ENCODE measurements around the gene MED12L. TPM values are rescaled to one million over a fixed set of nuclear protein-coding genes. Genes with fewer than 3 reads are reported as not detected.

MED12L gene
- total and polyA plus RNA-seq, 2 experiments from 2014 or later = 0.07 to 2.7 TPM

DNA sequence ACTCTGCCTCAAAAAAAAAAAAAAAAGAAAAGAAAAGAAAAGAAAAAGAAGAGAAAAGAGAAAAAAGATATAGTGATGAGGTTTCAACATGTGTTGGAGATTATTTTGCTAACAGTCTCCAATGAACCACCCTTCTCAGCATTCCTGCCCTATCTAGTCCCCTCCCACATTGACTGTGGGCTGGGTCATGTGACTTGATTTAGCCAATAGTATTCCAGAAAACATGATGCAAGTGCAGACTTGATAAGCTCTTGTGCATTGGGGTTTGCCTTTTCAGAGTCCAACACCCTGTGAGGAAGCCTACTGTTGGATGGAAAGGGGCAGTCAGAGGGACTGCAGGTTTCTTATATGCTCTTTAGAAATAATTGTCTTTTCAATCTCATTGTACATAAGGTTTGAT lies 37.8 kb upstream of the MED12L start:
- DNase-seq (ENCODE audit: low spot score) = peak; percentile 14
- H3K9me2 ChIP-seq (replicated peaks; ENCODE audit: insufficient read depth) = no peaks in the 10 kb centered on the region
- H3K79me2 ChIP-seq = no peaks in the 10 kb centered on the region
- no peak overlapping the region for H3K4me3 ChIP-seq
- no peak overlapping the region for H3K4me2 ChIP-seq
- no peaks in the 10 kb centered on the region for H3K27me3 ChIP-seq
- TF ChIP-seq EZH2 (IDR thresholded peaks at IDR 0.05; ENCODE audit: borderline replicate concordance) = no peak
- TF ChIP-seq EZH2phosphoT487 (IDR thresholded peaks at IDR 0.05; ENCODE audit: low read depth, severe bottlenecking, unreplicated experiment) = no peak
- TF ChIP-seq, protein P1, sequence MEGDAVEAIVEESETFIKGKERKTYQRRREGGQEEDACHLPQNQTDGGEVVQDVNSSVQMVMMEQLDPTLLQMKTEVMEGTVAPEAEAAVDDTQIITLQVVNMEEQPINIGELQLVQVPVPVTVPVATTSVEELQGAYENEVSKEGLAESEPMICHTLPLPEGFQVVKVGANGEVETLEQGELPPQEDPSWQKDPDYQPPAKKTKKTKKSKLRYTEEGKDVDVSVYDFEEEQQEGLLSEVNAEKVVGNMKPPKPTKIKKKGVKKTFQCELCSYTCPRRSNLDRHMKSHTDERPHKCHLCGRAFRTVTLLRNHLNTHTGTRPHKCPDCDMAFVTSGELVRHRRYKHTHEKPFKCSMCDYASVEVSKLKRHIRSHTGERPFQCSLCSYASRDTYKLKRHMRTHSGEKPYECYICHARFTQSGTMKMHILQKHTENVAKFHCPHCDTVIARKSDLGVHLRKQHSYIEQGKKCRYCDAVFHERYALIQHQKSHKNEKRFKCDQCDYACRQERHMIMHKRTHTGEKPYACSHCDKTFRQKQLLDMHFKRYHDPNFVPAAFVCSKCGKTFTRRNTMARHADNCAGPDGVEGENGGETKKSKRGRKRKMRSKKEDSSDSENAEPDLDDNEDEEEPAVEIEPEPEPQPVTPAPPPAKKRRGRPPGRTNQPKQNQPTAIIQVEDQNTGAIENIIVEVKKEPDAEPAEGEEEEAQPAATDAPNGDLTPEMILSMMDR (IDR thresholded peaks at IDR 0.05; ENCODE audit: poor library complexity) = no peak
- H4K20me1 ChIP-seq (ENCODE audit: insufficient read depth, poor library complexity, severe bottlenecking) = no peaks in the 10 kb centered on the region
- H3K27ac ChIP-seq = no peak overlapping the region
- H3K4me1 ChIP-seq (ENCODE audit: insufficient read depth) = no peaks in the 10 kb centered on the region
- H3K36me3 ChIP-seq (replicated peaks; ENCODE audit: insufficient read depth, low read depth) = no peaks in the 10 kb centered on the region
- no peaks in the 10 kb centered on the region for H3K9me3 ChIP-seq (ENCODE audit: low read depth)
- no peak overlapping the region for H2AFZ ChIP-seq

GRCh38 chr3:151051533-151051932 lies 33.9 kb upstream of the MED12L start:
- Histone ChIP-seq H3K4me2 (no peak overlapping the region), H2AFZ (no peak overlapping the region), H4K20me1 (ENCODE audit: insufficient read depth, poor library complexity, severe bottlenecking) (no peaks in the 10 kb centered on the region), H3K4me1 (ENCODE audit: insufficient read depth) (no peaks in the 10 kb centered on the region), H3K9me3 (ENCODE audit: low read depth) (no peaks in the 10 kb centered on the region), H3K27ac (no peak overlapping the region), H3K9me2 (replicated peaks; ENCODE audit: insufficient read depth) (no peaks in the 10 kb centered on the region), H3K27me3 (no peaks in the 10 kb centered on the region), H3K36me3 (replicated peaks; ENCODE audit: insufficient read depth, low read depth) (no peaks in the 10 kb centered on the region), H3K4me3 (no peak overlapping the region), H3K79me2 (no peaks in the 10 kb centered on the region)
- TF ChIP-seq, protein P1 (IDR thresholded peaks at IDR 0.05; ENCODE audit: poor library complexity) = no peak
- TF ChIP-seq EZH2phosphoT487 (IDR thresholded peaks at IDR 0.05; ENCODE audit: low read depth, severe bottlenecking, unreplicated experiment) (no peak), EZH2 (IDR thresholded peaks at IDR 0.05; ENCODE audit: borderline replicate concordance) (no peak)
- DNase-seq (ENCODE audit: low spot score) = no peak
- 100% methylated on average over 1 of the region's 1 CpG for WGBS (ENCODE audit: low lambda C conversion rate, missing lambda C conversion rate)

DNA sequence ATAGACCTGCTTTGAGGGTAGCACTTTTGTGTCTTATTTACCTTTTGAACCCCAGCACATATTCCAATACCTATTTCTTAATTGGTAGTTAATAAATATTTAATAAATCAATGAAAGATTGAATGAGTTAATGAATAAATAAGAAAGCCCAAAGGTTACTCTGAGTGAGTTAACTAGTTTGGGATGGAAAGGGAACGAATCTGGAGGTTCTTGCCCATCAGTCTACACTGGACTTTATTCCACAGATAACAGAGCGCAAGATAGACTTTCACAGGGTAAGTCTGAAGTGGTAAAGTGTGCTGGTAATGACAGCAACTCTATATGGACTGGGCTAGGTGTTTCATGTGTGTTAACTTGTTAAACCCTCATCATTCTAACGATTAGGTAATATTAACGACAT lies 33.1 kb upstream of the MED12L start:
- Histone ChIP-seq H3K36me3 (replicated peaks; ENCODE audit: insufficient read depth, low read depth) (no peaks in the 10 kb centered on the region), H2AFZ (no peak overlapping the region), H3K4me2 (no peak overlapping the region), H4K20me1 (ENCODE audit: insufficient read depth, poor library complexity, severe bottlenecking) (no peaks in the 10 kb centered on the region), H3K9me3 (ENCODE audit: low read depth) (no peaks in the 10 kb centered on the region), H3K4me1 (ENCODE audit: insufficient read depth) (no peaks in the 10 kb centered on the region), H3K79me2 (no peaks in the 10 kb centered on the region), H3K4me3 (no peak overlapping the region), H3K9me2 (replicated peaks; ENCODE audit: insufficient read depth) (no peaks in the 10 kb centered on the region), H3K27me3 (no peaks in the 10 kb centered on the region), H3K27ac (no peak overlapping the region)
- WGBS (ENCODE audit: low lambda C conversion rate, missing lambda C conversion rate) = 86% methylated on average over 4 of the region's 4 CpGs
- no peak for DNase-seq (ENCODE audit: low spot score)
- no peak for TF ChIP-seq EZH2 (IDR thresholded peaks at IDR 0.05; ENCODE audit: borderline replicate concordance)

DNA sequence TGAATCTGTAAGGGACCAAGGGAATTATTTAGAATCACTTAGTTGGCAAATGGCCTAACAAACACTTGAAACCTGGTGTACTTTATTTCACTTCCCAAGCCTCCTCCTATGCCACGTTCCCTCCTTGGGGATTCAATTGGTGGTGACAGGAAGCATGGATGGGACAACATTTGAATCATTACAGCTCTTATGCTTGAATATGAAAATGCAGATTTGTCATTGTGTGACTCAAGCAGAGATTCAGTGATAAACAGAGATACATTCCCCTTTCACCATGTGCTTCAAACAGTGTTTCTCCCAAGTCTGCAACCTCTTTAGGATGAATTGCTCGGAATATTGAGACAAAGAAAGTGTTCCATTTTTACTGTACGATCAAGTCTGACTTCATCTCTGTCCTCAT lies 32.7 kb upstream of the MED12L start:
- Histone ChIP-seq H3K27me3 (no peaks in the 10 kb centered on the region), H3K9me2 (replicated peaks; ENCODE audit: insufficient read depth) (no peaks in the 10 kb centered on the region), H3K4me1 (ENCODE audit: insufficient read depth) (no peaks in the 10 kb centered on the region), H3K36me3 (replicated peaks; ENCODE audit: insufficient read depth, low read depth) (no peaks in the 10 kb centered on the region), H2AFZ (no peak overlapping the region), H3K9me3 (ENCODE audit: low read depth) (no peaks in the 10 kb centered on the region), H4K20me1 (ENCODE audit: insufficient read depth, poor library complexity, severe bottlenecking) (no peaks in the 10 kb centered on the region), H3K4me3 (no peak overlapping the region), H3K4me2 (no peak overlapping the region), H3K27ac (no peak overlapping the region), H3K79me2 (no peaks in the 10 kb centered on the region)
- 89% methylated on average over 3 of the region's 3 CpGs for WGBS (ENCODE audit: low lambda C conversion rate, missing lambda C conversion rate)
- TF ChIP-seq EZH2phosphoT487 (IDR thresholded peaks at IDR 0.05; ENCODE audit: low read depth, severe bottlenecking, unreplicated experiment) (no peak), EZH2 (IDR thresholded peaks at IDR 0.05; ENCODE audit: borderline replicate concordance) (no peak)
- TF ChIP-seq, protein P1 (IDR thresholded peaks at IDR 0.05; ENCODE audit: poor library complexity) = no peak
- no peak for DNase-seq (ENCODE audit: low spot score)
